ENCODE data around the gene RAB3C.

GRCh38 chr5:58708456-58708855 is 125.6 kb downstream of the RAB3C start:
- TF ChIP-seq CTCF (IDR thresholded peaks at IDR 0.05) = no peak
- no peak for TF ChIP-seq POLR2A (IDR thresholded peaks at IDR 0.05)
